GM23338 (cell line): ENCODE results near the gene ARHGAP30. TPM values are rescaled to one million over a fixed set of nuclear protein-coding genes. Genes with fewer than 3 reads are reported as not detected.

Source experiments
- ATAC-seq: fragments of 200-7000 bp; cut with Tn5 transposase; 3 replicates; pipeline ENCODE4 v1.9.1; 2020
- DNase-seq: peaks from one replicate; pipeline ENCODE4 v3.0.0-alpha.2; 2015; ENCODE audit warnings: low spot score
- H2AFZ ChIP-seq: fragments of 200-600 bp; sonication (generic); 2 replicates; pipeline ENCODE4 v1.8.0; 2016; ENCODE audit warnings: antibody characterized with exemption, mild to moderate bottlenecking, moderate library complexity
- H3F3A ChIP-seq: fragments of 200-600 bp; sonication (generic); replicated peaks from 2 replicates; pipeline ENCODE4 v1.8.0; 2017; ENCODE audit warnings: antibody characterized with exemption, mixed run types, low read depth
- H3K27ac ChIP-seq: fragments of 200-600 bp; sonication (generic); 2 replicates; pipeline ENCODE4 v1.6.1; 2016; ENCODE audit warnings: low read depth
- H3K27me3 ChIP-seq: fragments of 200-600 bp; sonication (generic); 2 replicates; pipeline ENCODE4 v1.8.0; 2016; ENCODE audit warnings: mild to moderate bottlenecking, mixed run types, moderate library complexity; ENCODE audit not compliant: insufficient read depth
- H3K36me3 ChIP-seq: fragments of 200-600 bp; sonication (generic); 2 replicates; pipeline ENCODE4 v1.8.0; 2016; ENCODE audit warnings: mild to moderate bottlenecking; ENCODE audit not compliant: insufficient read depth
- H3K4me1 ChIP-seq: fragments of 200-600 bp; sonication (generic); 2 replicates; pipeline ENCODE4 v1.8.0; 2016; ENCODE audit warnings: mild to moderate bottlenecking, moderate library complexity; ENCODE audit not compliant: insufficient read depth
- H3K4me2 ChIP-seq: fragments of 200-600 bp; sonication (generic); 2 replicates; pipeline ENCODE4 v1.7.1; 2017; ENCODE audit warnings: mixed run types
- H3K4me3 ChIP-seq: fragments of 200-600 bp; sonication (generic); 2 replicates; pipeline ENCODE4 v1.6.1; 2016; ENCODE audit warnings: mixed run types
- H3K79me2 ChIP-seq: fragments of 200-600 bp; sonication (generic); replicated peaks from 2 replicates; pipeline ENCODE4 v1.8.0; 2017; ENCODE audit warnings: mild to moderate bottlenecking; ENCODE audit not compliant: insufficient read depth
- H3K9me2 ChIP-seq: fragments of 200-600 bp; sonication (generic); 2 replicates; pipeline ENCODE4 v1.8.0; 2017; ENCODE audit not compliant: insufficient read depth
- H4K20me1 ChIP-seq: fragments of 200-600 bp; sonication (generic); replicated peaks from 2 replicates; pipeline ENCODE4 v1.8.0; 2017; ENCODE audit warnings: mild to moderate bottlenecking; ENCODE audit not compliant: insufficient read depth
- H3K27ac Mint-ChIP-seq: 2 replicates; pipeline ENCODE4 v1.8.0; 2020; ENCODE audit warnings: inconsistent platforms, mild to moderate bottlenecking, moderate library complexity, mixed read lengths
- H3K27me3 Mint-ChIP-seq: 3 replicates; pipeline ENCODE4 v1.8.0; 2022; ENCODE audit warnings: low read depth, mild to moderate bottlenecking, moderate library complexity, mixed read lengths, inconsistent platforms; ENCODE audit not compliant: insufficient read depth, poor library complexity
- H3K36me3 Mint-ChIP-seq: 3 replicates; pipeline ENCODE4 v1.8.0; 2021; ENCODE audit warnings: low read depth, mild to moderate bottlenecking, inconsistent platforms, moderate library complexity, mixed read lengths
- H3K4me1 Mint-ChIP-seq: 3 replicates; pipeline ENCODE4 v1.8.0; 2020; ENCODE audit warnings: mild to moderate bottlenecking, inconsistent platforms, mixed read lengths
- H3K4me3 Mint-ChIP-seq: 3 replicates; pipeline ENCODE4 v1.8.0; 2021; ENCODE audit warnings: moderate library complexity, mild to moderate bottlenecking, inconsistent platforms, mixed read lengths
- H3K9me3 Mint-ChIP-seq: 3 replicates; pipeline ENCODE4 v1.8.0; 2020; ENCODE audit warnings: moderate library complexity, mild to moderate bottlenecking, inconsistent platforms, mixed read lengths
- CREB1 ChIP-seq: fragments of 250-450 bp; sonication (Bioruptor Pico); IDR thresholded peaks from 2 replicates; pipeline ENCODE4 v1.5.0; 2020; ENCODE audit warnings: low read depth, mild to moderate bottlenecking, moderate library complexity
- CTCF ChIP-seq, 2 experiments: fragments of 200-600 bp in 1 of 2; sonication (generic) in 1 of 2; conservative IDR thresholded peaks; 2 replicates each; pipeline versions ENCODE4 v1.5.1 to v1.6.1; 2016 to 2017; ENCODE audit warnings: antibody characterized with exemption in 2 of 2, low read depth in 2 of 2, mild to moderate bottlenecking in 2 of 2, moderate library complexity in 1 of 2
- ETS1 ChIP-seq: IDR thresholded peaks from 2 replicates; pipeline ENCODE4 v1.6.1; 2016; ENCODE audit warnings: antibody characterized with exemption
- EZH2 ChIP-seq: fragments of 200-600 bp; sonication (generic); IDR thresholded peaks from one replicate; pipeline ENCODE4 v1.8.0; 2017; ENCODE audit warnings: antibody characterized with exemption, mild to moderate bottlenecking, low read depth; ENCODE audit not compliant: unreplicated experiment
- EZH2phosphoT487 ChIP-seq: fragments of 200-600 bp; sonication (generic); IDR thresholded peaks from one replicate; pipeline ENCODE4 v1.8.1; 2018; ENCODE audit warnings: antibody characterized with exemption; ENCODE audit not compliant: unreplicated experiment
- JUNB ChIP-seq: IDR thresholded peaks from one replicate; pipeline ENCODE4 v1.6.1; 2016; ENCODE audit warnings: antibody characterized with exemption; ENCODE audit not compliant: unreplicated experiment
- NANOG ChIP-seq: IDR thresholded peaks from 2 replicates; pipeline ENCODE4 v1.6.1; 2016; ENCODE audit warnings: antibody characterized with exemption, borderline replicate concordance
- STAT1 ChIP-seq: IDR thresholded peaks from one replicate; pipeline ENCODE4 v1.6.1; 2016; ENCODE audit warnings: antibody characterized with exemption; ENCODE audit not compliant: unreplicated experiment
- ZNF114 ChIP-seq: fragments of 250-450 bp; sonication (Bioruptor Pico); IDR thresholded peaks from 2 replicates; pipeline ENCODE4 v1.5.0; 2020; ENCODE audit warnings: mild to moderate bottlenecking, moderate library complexity
- ZNF331 ChIP-seq: fragments of 250-450 bp; sonication (Bioruptor Pico); IDR thresholded peaks from 2 replicates; pipeline ENCODE4 v1.5.0; 2020; ENCODE audit warnings: low read depth, mild to moderate bottlenecking, moderate library complexity
- ZNF462 ChIP-seq: fragments of 250-450 bp; sonication (Bioruptor Pico); IDR thresholded peaks from 2 replicates; pipeline ENCODE4 v1.5.0; 2020; ENCODE audit warnings: mild to moderate bottlenecking, moderate library complexity
- polyA plus RNA-seq: library from polyadenylated mRNA; unstranded; fragments of >200 nt; fragmentation: Nextera tagmentation; extraction: Ambion mirVana; gene quantifications from 2 replicates; pipeline ENCODE4 v1.2.1, GENCODE V29; 2016
- total RNA-seq: library from RNA; depleted of rRNA; stranded (reverse); fragments of >200 nt; shearing (Covaris generic); gene quantifications from 2 replicates; pipeline ENCODE4 v1.2.3, GENCODE V29; 2014
- TF ChIP-seq, protein P1 (sequence below): IDR thresholded peaks from one replicate; pipeline ENCODE4 v1.6.1; 2018; ENCODE audit warnings: antibody characterized with exemption; ENCODE audit not compliant: unreplicated experiment

The ARHGAP30 gene
- total and polyA plus RNA-seq, 2 experiments from 2014 or later, result 0.45 TPM; not detected in 1

GRCh38 chr1:161096015-161096414, 26.3 kb upstream of the ARHGAP30 start (continued):
- TF ChIP-seq, protein P1, sequence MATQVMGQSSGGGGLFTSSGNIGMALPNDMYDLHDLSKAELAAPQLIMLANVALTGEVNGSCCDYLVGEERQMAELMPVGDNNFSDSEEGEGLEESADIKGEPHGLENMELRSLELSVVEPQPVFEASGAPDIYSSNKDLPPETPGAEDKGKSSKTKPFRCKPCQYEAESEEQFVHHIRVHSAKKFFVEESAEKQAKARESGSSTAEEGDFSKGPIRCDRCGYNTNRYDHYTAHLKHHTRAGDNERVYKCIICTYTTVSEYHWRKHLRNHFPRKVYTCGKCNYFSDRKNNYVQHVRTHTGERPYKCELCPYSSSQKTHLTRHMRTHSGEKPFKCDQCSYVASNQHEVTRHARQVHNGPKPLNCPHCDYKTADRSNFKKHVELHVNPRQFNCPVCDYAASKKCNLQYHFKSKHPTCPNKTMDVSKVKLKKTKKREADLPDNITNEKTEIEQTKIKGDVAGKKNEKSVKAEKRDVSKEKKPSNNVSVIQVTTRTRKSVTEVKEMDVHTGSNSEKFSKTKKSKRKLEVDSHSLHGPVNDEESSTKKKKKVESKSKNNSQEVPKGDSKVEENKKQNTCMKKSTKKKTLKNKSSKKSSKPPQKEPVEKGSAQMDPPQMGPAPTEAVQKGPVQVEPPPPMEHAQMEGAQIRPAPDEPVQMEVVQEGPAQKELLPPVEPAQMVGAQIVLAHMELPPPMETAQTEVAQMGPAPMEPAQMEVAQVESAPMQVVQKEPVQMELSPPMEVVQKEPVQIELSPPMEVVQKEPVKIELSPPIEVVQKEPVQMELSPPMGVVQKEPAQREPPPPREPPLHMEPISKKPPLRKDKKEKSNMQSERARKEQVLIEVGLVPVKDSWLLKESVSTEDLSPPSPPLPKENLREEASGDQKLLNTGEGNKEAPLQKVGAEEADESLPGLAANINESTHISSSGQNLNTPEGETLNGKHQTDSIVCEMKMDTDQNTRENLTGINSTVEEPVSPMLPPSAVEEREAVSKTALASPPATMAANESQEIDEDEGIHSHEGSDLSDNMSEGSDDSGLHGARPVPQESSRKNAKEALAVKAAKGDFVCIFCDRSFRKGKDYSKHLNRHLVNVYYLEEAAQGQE, result no peak
- TF ChIP-seq STAT1 (no peak), ETS1 (no peak), ZNF331 (CRISPR knock-in tag) (no peak), JUNB (no peak), ZNF114 (no peak), CREB1 (no peak), EZH2 (no peak), EZH2phosphoT487 (no peak), NANOG (no peak), CTCF (conservative IDR thresholded peaks at IDR 0.05; ENCODE audit: low read depth in 2 of 2) (no peak)

DNA sequence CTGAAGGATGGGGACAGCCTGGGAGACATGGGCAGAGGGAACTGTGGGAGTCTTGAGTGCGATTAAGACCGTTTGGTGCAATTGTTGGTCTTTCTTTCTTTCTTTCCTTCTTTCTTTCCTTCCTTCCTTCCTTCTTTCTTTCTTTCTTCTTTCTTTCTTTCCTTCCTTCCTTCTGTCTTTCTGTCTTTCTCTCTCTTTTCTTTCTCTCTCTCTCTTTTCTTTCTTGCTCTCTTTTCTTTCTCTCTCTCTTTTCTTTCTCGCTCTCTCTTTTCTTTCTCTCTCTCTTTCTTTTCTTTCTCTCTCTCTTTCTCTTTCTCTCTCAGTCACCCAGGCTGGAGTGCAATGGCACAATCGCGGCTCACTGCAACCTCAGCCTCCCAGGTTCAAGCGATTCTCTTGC, 25.5 kb upstream of the ARHGAP30 start:
- Mint-ChIP-seq H3K4me3 (no peak overlapping the region), H3K4me1 (peaks cover 7% of the 10 kb centered on the region; the same call in 1 of the 3 replicates), H3K27me3 (peaks cover 18% of the 10 kb centered on the region), H3K27ac (no peak overlapping the region), H3K36me3 (peaks cover 7% of the 10 kb centered on the region; the same call in 1 of the 3 replicates), H3K9me3 (peaks cover 3% of the 10 kb centered on the region; the same call in 1 of the 3 replicates)
- no peaks in the 10 kb centered on the region for H3K9me2 ChIP-seq
- H3K27ac ChIP-seq, result no peak overlapping the region
- H4K20me1 ChIP-seq, result no peaks in the 10 kb centered on the region
- H3K4me2 ChIP-seq, result no peak overlapping the region
- H3K36me3 ChIP-seq, result no peaks in the 10 kb centered on the region; the same call in 1 of the 2 replicates
- H3K27me3 ChIP-seq, result no peaks in the 10 kb centered on the region
- H3K79me2 ChIP-seq, result no peaks in the 10 kb centered on the region
- ATAC-seq (no peak), DNase-seq (no peak)
- no peaks in the 10 kb centered on the region; the same call in 1 of the 2 replicates for H3K4me1 ChIP-seq
- no peak overlapping the region for H3K4me3 ChIP-seq
- H2AFZ ChIP-seq, result no peak overlapping the region
- H3F3A ChIP-seq, result peaks cover 14% of the 10 kb centered on the region
- TF ChIP-seq ZNF462 (CRISPR knock-in tag), result no peak
- no peak for TF ChIP-seq ZNF114
